T-cell (primary cell): Measurements from ENCODE around the gene ROR2. TPM values are rescaled to one million over a fixed set of nuclear protein-coding genes. Genes with fewer than 3 reads are reported as not detected.

Source experiments
- ATAC-seq, 4 experiments: fragments of 200-7000 bp in 3 of 4; fragments of 150-1000 bp in 1 of 4; cut with Tn5 transposase; replicated peaks in 1 of 4; 1 replicate in 3 of 4; 2 replicates in 1 of 4; pipeline ENCODE4 v1.10.0; 2021; ENCODE audit warnings: moderate library complexity in 3 of 4, mild to moderate bottlenecking in 2 of 4, moderate number of reproducible peaks in 1 of 4
- CTCF ChIA-PET, 2 donors: fragments of 300-600 bp; sonication (Branson Sonifier 250); formaldehyde crosslinking; loops; one replicate each; lab custom pipeline; 2022; ENCODE audit warnings: antibody characterized with exemption in 2 of 2; lab: Charles Lee
- POLR2A ChIA-PET, 2 donors: fragments of 300-600 bp; sonication (Branson Sonifier 250); formaldehyde crosslinking; loops; one replicate each; lab custom pipeline; 2022; ENCODE audit warnings: antibody characterized with exemption in 2 of 2; lab: Charles Lee
- DNase-seq, 35 experiments: peaks; one replicate each; pipeline versions ENCODE4 v3.0.0 to v3.0.0-alpha.2; 2013 to 2023
- H3K27ac ChIP-seq: one replicate; pipeline ENCODE4 v1.5.1; 2013; ENCODE audit warnings: low read length
- H3K27me3 ChIP-seq, 2 experiments: replicated peaks in 1 of 2; 1 replicate in 1 of 2; 2 replicates in 1 of 2; pipeline versions ENCODE4 v1.6.1 to v1.7.0; 2013; ENCODE audit warnings: low read length in 1 of 2, mixed read lengths in 1 of 2; ENCODE audit not compliant: control insufficient read depth in 2 of 2, insufficient read depth in 2 of 2; ENCODE audit errors: extremely low read depth in 1 of 2
- H3K36me3 ChIP-seq, 2 donors: 1 replicate in 1 of 2; 2 replicates in 1 of 2; pipeline versions ENCODE4 v1.6.1 to v1.7.0; 2013; ENCODE audit warnings: low read length in 1 of 2; ENCODE audit not compliant: control insufficient read depth in 2 of 2, insufficient read depth in 1 of 2; ENCODE audit errors: extremely low read depth in 1 of 2
- H3K4me1 ChIP-seq, 2 experiments: 1 replicate in 1 of 2; 2 replicates in 1 of 2; pipeline versions ENCODE4 v1.6.1 to v1.7.0; 2013; ENCODE audit warnings: low read length in 2 of 2, mixed read lengths in 1 of 2; ENCODE audit not compliant: insufficient read depth in 2 of 2, control insufficient read depth in 1 of 2; ENCODE audit errors: extremely low read depth in 1 of 2
- H3K4me3 ChIP-seq, 2 donors: 1 replicate in 1 of 2; 2 replicates in 1 of 2; pipeline versions ENCODE4 v1.5.1 to v1.7.0; 2013; ENCODE audit warnings: mild to moderate bottlenecking in 2 of 2, low read length in 1 of 2, moderate library complexity in 1 of 2; ENCODE audit not compliant: control insufficient read depth in 1 of 2; ENCODE audit errors: extremely low read depth in 1 of 2
- H3K9me3 ChIP-seq: 2 replicates; pipeline ENCODE4 v1.7.0; 2013
- H3K27ac Mint-ChIP-seq, 2 donors: one replicate each; pipeline ENCODE4 v1.8.0; 2020 to 2021; ENCODE audit warnings: mild to moderate bottlenecking in 2 of 2, mixed read lengths in 2 of 2
- H3K27me3 Mint-ChIP-seq, 2 donors: one replicate each; pipeline ENCODE4 v1.8.0; 2021 to 2022; ENCODE audit warnings: mixed read lengths in 2 of 2
- H3K36me3 Mint-ChIP-seq: one replicate; pipeline ENCODE4 v1.8.0; 2021; ENCODE audit warnings: mixed read lengths
- H3K4me1 Mint-ChIP-seq, 3 donors: one replicate each; pipeline ENCODE4 v1.8.0; 2020 to 2022; ENCODE audit warnings: mixed read lengths in 3 of 3, mild to moderate bottlenecking in 1 of 3
- H3K4me3 Mint-ChIP-seq, 3 donors: one replicate each; pipeline ENCODE4 v1.8.0; 2020 to 2022; ENCODE audit warnings: mild to moderate bottlenecking in 3 of 3, mixed read lengths in 3 of 3, moderate library complexity in 3 of 3
- H3K9me3 Mint-ChIP-seq, 3 donors: one replicate each; pipeline ENCODE4 v1.8.0; 2020 to 2022; ENCODE audit warnings: mixed read lengths in 3 of 3
- WGBS: methylation state at CpG from one replicate; pipeline ENCODE4 v1.1.5; 2013; ENCODE audit warnings: missing lambda C conversion rate; ENCODE audit not compliant: insufficient coverage; 5-methylcytosine and 5-hydroxymethylcytosine counted together
- total RNA-seq, 35 experiments: library from RNA in 6 of 35; stranded (reverse) in 6 of 35; fragments of 120-200 nt in 1 of 35; gene quantifications; one replicate each; pipeline versions ENCODE4 v1.2.1 to v1.2.4 and lab custom pipeline; 2013 to 2026

ROR2 gene
- total RNA-seq, 5 donors from 2014 or later (not counting 1 experiment from before 2014, with no cell fraction given): 0.07 to 0.28 (median 0.15) TPM; not detected in 1

- Histone ChIP-seq H3K36me3 (no peaks in the 10 kb centered on the region), H3K4me1 (no peaks in the 10 kb centered on the region), H3K4me3 (no peak overlapping the region), H3K27me3 (peaks cover 0 to 27% of the 10 kb centered on the region in 2 experiments), H3K27ac (no peak overlapping the region), H3K9me3 (no peaks in the 10 kb centered on the region)
- Mint-ChIP-seq H3K36me3 (no peaks in the 10 kb centered on the region), H3K27me3 (peaks cover 6 to 7% of the 10 kb centered on the region in 2 donors), H3K4me1 (no peaks in the 10 kb centered on the region), H3K9me3 (no peaks in the 10 kb centered on the region), H3K4me3 (no peak overlapping the region), H3K27ac (no peak overlapping the region)
- ATAC-seq (no peak), DNase-seq (no peak)
- 84% methylated on average over 8 of the region's 11 CpGs for WGBS
- POLR2A ChIA-PET: no interaction called here
- CTCF ChIA-PET: no interaction called here
These were observed 129.8 kb downstream of the ROR2 start for GRCh38 chr9:91820126-91820750.

DNA sequence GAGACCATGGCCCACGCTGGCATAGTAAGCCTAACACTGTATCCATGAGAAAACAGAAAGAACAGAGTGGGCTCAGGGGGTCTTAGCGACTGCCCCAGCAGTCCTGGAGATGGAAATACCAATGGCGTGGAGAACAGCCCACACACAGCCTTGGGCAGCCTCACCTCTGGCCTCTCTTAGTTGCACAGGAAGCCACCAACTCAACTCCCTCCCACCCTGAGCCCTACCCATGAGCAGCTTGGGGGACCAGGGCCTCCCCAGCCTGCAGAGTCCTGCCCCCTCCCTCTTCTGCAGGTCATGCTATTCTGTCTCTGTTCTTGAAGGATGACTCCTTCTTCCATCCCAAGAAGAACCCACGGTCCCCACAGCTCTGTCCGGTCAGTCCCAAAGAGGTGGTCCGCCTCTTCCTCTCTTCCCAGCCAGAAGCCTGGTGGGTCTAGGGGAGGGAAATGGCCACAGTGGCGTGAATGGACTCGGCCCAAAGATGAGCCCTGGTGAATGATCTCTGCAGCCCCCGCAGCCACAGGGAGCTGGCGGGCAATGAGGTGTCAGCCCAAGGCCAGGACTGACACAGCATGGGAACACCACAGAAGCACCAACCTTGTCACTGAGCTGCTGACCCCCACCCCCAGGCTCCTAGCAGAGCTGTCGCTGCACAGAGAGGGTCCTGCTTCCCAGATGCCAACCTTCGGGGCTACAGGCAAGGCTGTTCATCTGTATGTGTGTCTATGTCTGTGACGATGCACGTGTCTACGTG is 131.2 kb downstream of the ROR2 start:
- CTCF ChIA-PET: no interaction called here
- WGBS: 78% methylated on average over 10 of the region's 15 CpGs

DNA sequence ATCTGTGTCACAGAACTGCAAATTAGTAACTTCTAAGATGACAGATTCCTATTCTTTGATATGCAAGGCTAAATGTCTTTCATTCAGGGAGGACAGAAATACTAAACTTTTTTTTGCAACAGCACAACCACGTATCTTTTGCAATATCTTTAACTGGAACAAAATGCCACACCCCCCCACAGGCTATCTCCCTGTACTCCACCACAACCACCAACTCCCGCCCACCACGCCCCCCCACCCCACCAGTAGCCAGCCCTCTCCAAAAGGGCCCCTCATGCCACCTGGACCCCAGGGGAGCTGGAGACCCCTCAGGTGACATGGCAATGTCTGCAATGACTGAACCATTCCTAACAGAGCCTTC is 131.8 kb downstream of the ROR2 start:
- Histone ChIP-seq H3K27me3 (peaks cover 0 to 19% of the 10 kb centered on the region in 2 experiments), H3K4me1 (no peaks in the 10 kb centered on the region), H3K36me3 (no peaks in the 10 kb centered on the region), H3K4me3 (no peak overlapping the region), H3K27ac (no peak overlapping the region), H3K9me3 (no peaks in the 10 kb centered on the region)
- CTCF ChIA-PET: no interaction called here
- Mint-ChIP-seq H3K9me3 (no peaks in the 10 kb centered on the region), H3K27me3 (peaks cover 6 to 7% of the 10 kb centered on the region in 2 donors), H3K27ac (no peak overlapping the region), H3K36me3 (no peaks in the 10 kb centered on the region), H3K4me3 (no peak overlapping the region), H3K4me1 (no peaks in the 10 kb centered on the region)
- DNase-seq (no peak), ATAC-seq (no peak)
- WGBS: 0% methylated on average over 1 of the region's 3 CpGs
- POLR2A ChIA-PET: no interaction called here

More for the DNA sequence above, 131.2 kb downstream of the ROR2 start:
- Histone ChIP-seq H3K27me3 (peaks cover 0 to 19% of the 10 kb centered on the region in 2 experiments), H3K27ac (no peak overlapping the region), H3K9me3 (no peaks in the 10 kb centered on the region), H3K36me3 (no peaks in the 10 kb centered on the region), H3K4me1 (no peaks in the 10 kb centered on the region), H3K4me3 (no peak overlapping the region)
- DNase-seq (no peak), ATAC-seq (no peak)
- no peaks in the 10 kb centered on the region for H3K9me3 Mint-ChIP-seq
- POLR2A ChIA-PET: no interaction called here
- peaks cover 6 to 7% of the 10 kb centered on the region in 2 donors for H3K27me3 Mint-ChIP-seq
- H3K27ac Mint-ChIP-seq: no peak overlapping the region
- H3K36me3 Mint-ChIP-seq: no peaks in the 10 kb centered on the region
- H3K4me1 Mint-ChIP-seq: no peaks in the 10 kb centered on the region
- no peak overlapping the region for H3K4me3 Mint-ChIP-seq

- Histone ChIP-seq H3K36me3 (no peaks in the 10 kb centered on the region), H3K4me1 (no peaks in the 10 kb centered on the region), H3K9me3 (no peaks in the 10 kb centered on the region), H3K27me3 (peaks cover 0 to 19% of the 10 kb centered on the region in 2 experiments), H3K4me3 (no peak overlapping the region), H3K27ac (no peak overlapping the region)
- Mint-ChIP-seq H3K27me3 (peaks cover 6 to 7% of the 10 kb centered on the region in 2 donors), H3K4me1 (no peaks in the 10 kb centered on the region), H3K4me3 (no peak overlapping the region), H3K36me3 (no peaks in the 10 kb centered on the region), H3K9me3 (no peaks in the 10 kb centered on the region), H3K27ac (no peak overlapping the region)
- ATAC-seq: no peak
- ChIA-PET CTCF (no interaction called here), POLR2A (interaction anchor here in 1 of 2 donors (0.5 kb wide), 1 partner anchor 100 kb away, joined by 9 read pairs; no protein-coding TSS in a partner anchor)
- no peak for DNase-seq
- WGBS: 69% methylated on average over 16 of the region's 20 CpGs
These were observed 132.4 kb downstream of the ROR2 start for GRCh38 chr9:91817493-91818224.

DNA sequence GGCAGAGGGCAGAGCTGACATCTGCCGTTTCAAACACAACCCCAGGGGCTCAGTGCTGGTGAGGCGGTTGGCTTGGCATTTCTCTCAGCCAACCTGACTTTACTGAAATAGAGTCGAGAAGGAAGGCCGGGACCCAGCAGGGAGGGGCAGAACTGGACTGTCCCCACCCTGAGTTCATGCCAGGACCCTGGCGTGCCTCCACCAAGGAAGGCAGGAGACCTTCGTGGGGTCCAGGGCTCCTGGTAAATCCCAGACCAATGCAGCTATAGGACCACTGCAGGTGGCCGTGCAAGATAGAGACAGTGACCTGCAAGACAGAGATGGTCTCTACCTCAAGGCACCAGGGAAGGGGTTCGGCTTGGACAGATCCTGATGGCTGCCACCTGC is 132.9 kb downstream of the ROR2 start:
- peaks cover 6 to 7% of the 10 kb centered on the region in 2 donors for H3K27me3 Mint-ChIP-seq
- no peak overlapping the region for H3K27ac ChIP-seq
- DNase-seq (no peak), ATAC-seq (no peak)
- no peaks in the 10 kb centered on the region for H3K36me3 Mint-ChIP-seq
- no peak overlapping the region for H3K4me3 ChIP-seq
- H3K4me1 ChIP-seq: no peaks in the 10 kb centered on the region
- 89% methylated on average over 8 of the region's 8 CpGs for WGBS
- H3K27ac Mint-ChIP-seq: no peak overlapping the region
- ChIA-PET CTCF (no interaction called here), POLR2A (interaction anchor here (0.5 to 0.6 kb wide), 2 partner anchors 101 to 389 kb away, joined by 3 to 9 read pairs; no protein-coding TSS in a partner anchor)
- no peak overlapping the region for H3K4me3 Mint-ChIP-seq
- no peaks in the 10 kb centered on the region for H3K4me1 Mint-ChIP-seq
- peaks cover 0 to 19% of the 10 kb centered on the region in 2 experiments for H3K27me3 ChIP-seq
- no peaks in the 10 kb centered on the region for H3K36me3 ChIP-seq
- no peaks in the 10 kb centered on the region for H3K9me3 Mint-ChIP-seq
- no peaks in the 10 kb centered on the region for H3K9me3 ChIP-seq

GRCh38 chr9:91816356-91816755 is 133.7 kb downstream of the ROR2 start:
- Mint-ChIP-seq H3K36me3 (no peaks in the 10 kb centered on the region), H3K4me3 (no peak overlapping the region), H3K9me3 (no peaks in the 10 kb centered on the region), H3K27ac (no peak overlapping the region), H3K27me3 (peaks cover 1 to 3% of the 10 kb centered on the region in 2 donors), H3K4me1 (no peaks in the 10 kb centered on the region)
- DNase-seq: no peak
- Histone ChIP-seq H3K9me3 (no peaks in the 10 kb centered on the region), H3K4me3 (no peak overlapping the region), H3K27me3 (peaks cover 0 to 23% of the 10 kb centered on the region in 2 experiments), H3K27ac (no peak overlapping the region), H3K36me3 (no peaks in the 10 kb centered on the region), H3K4me1 (no peaks in the 10 kb centered on the region)
- POLR2A ChIA-PET: no interaction called here
- ATAC-seq: no peak
- CTCF ChIA-PET: no interaction called here
- 85% methylated on average over 6 of the region's 9 CpGs for WGBS
